AG04450 (cell line): Measurements from ENCODE around the gene BTBD18. TPM values are rescaled to one million over a fixed set of nuclear protein-coding genes. Genes with fewer than 3 reads are reported as not detected.
A peak's percentile ranks its signal among the peaks of the same experiment; 100 is the strongest.
"Not testable (repeated sequence)": the region's sequence is repeated elsewhere in the genome, so short reads cannot be mapped to it uniquely, and the experiment has no call there.

Source experiments
- CTCF ChIA-PET: fragments of 300-600, 350-600 bp; formaldehyde crosslinking; extraction: SDS; loops from one replicate; lab custom pipeline; 2022; ENCODE audit warnings: antibody characterized with exemption, inconsistent platforms; lab: Charles Lee
- POLR2A ChIA-PET: fragments of 350-600 bp; formaldehyde crosslinking; extraction: SDS; loops from one replicate; lab custom pipeline; 2021; ENCODE audit warnings: antibody characterized with exemption, inconsistent platforms; lab: Yijun Ruan, JAX
- DNase-seq: peaks from one replicate; pipeline ENCODE4 v3.0.0-alpha.2; 2011; ENCODE audit warnings: low read depth, low spot score
- H3K27ac ChIP-seq: one replicate; pipeline ENCODE4 v1.5.1; 2012; ENCODE audit warnings: low read depth, low read length, control low read depth
- H3K27me3 ChIP-seq: one replicate; pipeline ENCODE4 v1.6.0; 2012; ENCODE audit warnings: low read length; ENCODE audit not compliant: control insufficient read depth, insufficient read depth
- H3K4me3 ChIP-seq: 2 replicates; pipeline ENCODE4 v1.5.1; 2011; ENCODE audit warnings: mild to moderate bottlenecking, low read depth, low read length, control low read depth
- H3K9me3 ChIP-seq: 2 replicates; pipeline ENCODE4 v1.5.1; 2012; ENCODE audit warnings: low read length; ENCODE audit not compliant: control insufficient read depth, insufficient read depth
- CTCF ChIP-seq: IDR thresholded peaks from 2 replicates; pipeline ENCODE4 v1.5.1; 2011; ENCODE audit warnings: low read depth, low read length, control low read depth, inconsistent platforms
- polyA plus RNA-seq: library from polyadenylated mRNA; depleted of rRNA; stranded (reverse); fragments of >200 nt; gene quantifications from 2 replicates; pipeline ENCODE4 v1.2.3, GENCODE V29; 2011

The BTBD18 gene
- polyA plus RNA-seq, 1 experiment: not detected

- DNase-seq: peak; percentile 11
- CTCF ChIA-PET: interaction anchor here (0.6 kb wide), 2 partner anchors 13 to 14 kb away, joined by 3 to 4 read pairs; no protein-coding TSS in a partner anchor
- no peaks in the 10 kb centered on the region for H3K27me3 ChIP-seq
- H3K4me3 ChIP-seq: peak within 1 kb of the TSS; percentile 100
- no peaks in the 10 kb centered on the region for H3K9me3 ChIP-seq
- no peak for TF ChIP-seq CTCF
- POLR2A ChIA-PET: interaction anchor here (0.8 to 1.0 kb wide), 4 partner anchors 20 to 89 kb away, joined by 3 to 7 read pairs (median 4); partner anchors contain the start of gene SELENOH
- H3K27ac ChIP-seq: peak within 1 kb of the TSS; percentile 68
Measured at GRCh38 chr11:57711414-57712255, 40.0 kb downstream of the BTBD18 start, which contains the start of gene MED19. TSS of gene MED19 (minus strand) at chr11:57712215. CDS start at chr11:57712179, 36 bp downstream.

- Histone ChIP-seq H3K4me3 (no peak overlapping the region), H3K27me3 (no peaks in the 10 kb centered on the region), H3K9me3 (no peaks in the 10 kb centered on the region), H3K27ac (peak overlapping the region; percentile 21)
- CTCF ChIA-PET: interaction anchor here (1.3 to 1.6 kb wide), 2 partner anchors 91 to 141 kb away, joined by 3 to 4 read pairs; no protein-coding TSS in a partner anchor
- POLR2A ChIA-PET: interaction anchor here (0.5 kb wide), 1 partner anchor 61 kb away, joined by 3 read pairs; no protein-coding TSS in a partner anchor
- no peak for TF ChIP-seq CTCF
- DNase-seq: no peak
Measured at GRCh38 chr11:57709802-57710367, 41.7 kb downstream of the BTBD18 start.

GRCh38 chr11:57705432-57705831 lies 46.2 kb downstream of the BTBD18 start:
- CTCF ChIA-PET: interaction anchor here (1.4 kb wide), 1 partner anchor 37 kb away, joined by 6 read pairs; no protein-coding TSS in a partner anchor
- POLR2A ChIA-PET: not testable (repeated sequence)

GRCh38 chr11:57704932-57705331 lies 46.7 kb downstream of the BTBD18 start:
- TF ChIP-seq CTCF: no peak
- Histone ChIP-seq H3K4me3 (no peak overlapping the region), H3K27me3 (no peaks in the 10 kb centered on the region), H3K9me3 (no peaks in the 10 kb centered on the region), H3K27ac (no peak overlapping the region)
- ChIA-PET CTCF (interaction anchor here (1.4 kb wide), 1 partner anchor 36 kb away, joined by 6 read pairs; no protein-coding TSS in a partner anchor), POLR2A (no interaction called here)
- DNase-seq: no peak

More at GRCh38 chr11:57705432-57705831, 46.2 kb downstream of the BTBD18 start:
- DNase-seq, H3K9me3 ChIP-seq, H3K4me3 ChIP-seq, H3K27me3 ChIP-seq, H3K27ac ChIP-seq: not testable (repeated sequence)

- Histone ChIP-seq H3K27ac (no peak overlapping the region), H3K4me3 (no peak overlapping the region), H3K27me3 (no peaks in the 10 kb centered on the region), H3K9me3 (no peaks in the 10 kb centered on the region)
- ChIA-PET POLR2A (interaction anchor here (0.7 kb wide), 1 partner anchor 9 kb away, joined by 3 read pairs; the partner anchor contains the start of gene TMX2), CTCF (interaction anchor here (0.6 to 2.5 kb wide), 3 partner anchors 59 to 820 kb away, joined by 5 to 13 read pairs (median 7); no protein-coding TSS in a partner anchor)
- no peak for TF ChIP-seq CTCF
- DNase-seq: no peak
Measured at GRCh38 chr11:57703341-57703740, 48.3 kb downstream of the BTBD18 start.
